Astrocyte of the cerebellum (primary cell): ENCODE measurements around the gene MAOA.
A peak's percentile ranks its signal among the peaks of the same experiment; 100 is the strongest.

Experiments used
- DNase-seq: peaks from one replicate; pipeline ENCODE4 v3.0.0-alpha.2; 2011; ENCODE audit warnings: low read depth
- H3K4me3 ChIP-seq: 2 replicates; pipeline ENCODE4 v1.5.1; 2011; ENCODE audit warnings: mild to moderate bottlenecking, low read depth, low read length, moderate library complexity
- in situ Hi-C: cut with HindIII; loops from 2 replicates; pipeline ENCODE4 v1.10.0; 2017; ENCODE audit warnings: low sequenced_read_pairs
- TF ChIP-seq, protein P1 (sequence below): IDR thresholded peaks from 2 replicates; pipeline ENCODE4 v1.5.1; 2012; ENCODE audit warnings: low read length, low read depth, moderate library complexity, mild to moderate bottlenecking; ENCODE audit errors: missing control alignments

The MAOA gene

DNA sequence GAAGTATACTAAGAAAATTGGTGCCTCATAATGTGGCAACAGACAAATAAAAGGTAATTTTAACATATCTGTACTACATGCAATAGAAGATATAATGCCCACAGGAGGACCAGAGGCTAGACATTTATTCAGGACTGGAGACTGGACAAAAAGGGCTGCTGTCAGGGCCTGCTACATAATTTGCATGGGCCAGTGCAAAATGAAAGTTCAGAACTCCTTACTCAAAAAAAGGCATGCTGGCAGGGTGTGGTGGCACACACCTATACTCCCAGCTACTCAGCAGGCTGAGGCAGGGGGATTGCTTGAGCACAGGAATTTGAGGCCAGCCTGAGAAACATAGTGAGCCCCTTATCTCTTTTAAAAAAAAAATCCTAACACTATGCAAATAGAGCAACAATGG is 12.4 kb upstream of the MAOA start:
- in situ Hi-C loops = no loop called here
- TF ChIP-seq, protein P1, sequence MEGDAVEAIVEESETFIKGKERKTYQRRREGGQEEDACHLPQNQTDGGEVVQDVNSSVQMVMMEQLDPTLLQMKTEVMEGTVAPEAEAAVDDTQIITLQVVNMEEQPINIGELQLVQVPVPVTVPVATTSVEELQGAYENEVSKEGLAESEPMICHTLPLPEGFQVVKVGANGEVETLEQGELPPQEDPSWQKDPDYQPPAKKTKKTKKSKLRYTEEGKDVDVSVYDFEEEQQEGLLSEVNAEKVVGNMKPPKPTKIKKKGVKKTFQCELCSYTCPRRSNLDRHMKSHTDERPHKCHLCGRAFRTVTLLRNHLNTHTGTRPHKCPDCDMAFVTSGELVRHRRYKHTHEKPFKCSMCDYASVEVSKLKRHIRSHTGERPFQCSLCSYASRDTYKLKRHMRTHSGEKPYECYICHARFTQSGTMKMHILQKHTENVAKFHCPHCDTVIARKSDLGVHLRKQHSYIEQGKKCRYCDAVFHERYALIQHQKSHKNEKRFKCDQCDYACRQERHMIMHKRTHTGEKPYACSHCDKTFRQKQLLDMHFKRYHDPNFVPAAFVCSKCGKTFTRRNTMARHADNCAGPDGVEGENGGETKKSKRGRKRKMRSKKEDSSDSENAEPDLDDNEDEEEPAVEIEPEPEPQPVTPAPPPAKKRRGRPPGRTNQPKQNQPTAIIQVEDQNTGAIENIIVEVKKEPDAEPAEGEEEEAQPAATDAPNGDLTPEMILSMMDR = no peak
- DNase-seq = no peak
- no peak overlapping the region for H3K4me3 ChIP-seq

DNA sequence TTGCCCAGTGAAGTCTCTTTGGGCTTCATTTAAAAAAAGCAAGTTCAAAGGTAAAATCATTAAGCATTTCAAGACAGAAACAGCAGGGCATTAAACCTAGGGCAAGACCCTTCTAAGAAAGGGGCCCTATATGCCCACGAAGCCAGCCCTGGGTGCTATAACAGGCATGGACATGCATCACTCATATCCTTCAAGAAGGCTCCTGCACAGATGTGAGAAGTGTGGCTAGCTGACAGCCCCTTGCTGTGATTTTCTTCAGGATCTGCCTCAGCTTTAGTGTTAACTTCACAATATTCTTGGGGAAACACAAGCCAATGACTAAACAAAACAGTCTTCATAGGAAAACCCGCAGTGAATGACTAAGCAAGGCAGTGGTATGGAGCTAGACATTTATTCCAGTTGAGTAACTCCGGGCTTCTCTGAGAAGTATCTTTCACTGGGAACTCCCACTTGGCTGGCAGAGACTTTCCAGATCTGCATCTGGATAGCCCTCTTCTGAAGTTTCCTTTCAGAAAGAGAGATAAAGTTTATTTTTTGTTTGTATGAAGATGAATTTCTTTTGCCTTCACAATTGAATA is 11.9 kb upstream of the MAOA start:
- peak; percentile 62 for DNase-seq
- in situ Hi-C loops = no loop called here
- no peak overlapping the region for H3K4me3 ChIP-seq
- TF ChIP-seq, protein P1 = no peak

GRCh38 chrX:43646800-43647199 is 9.3 kb upstream of the MAOA start:
- H3K4me3 ChIP-seq = no peak overlapping the region

DNA sequence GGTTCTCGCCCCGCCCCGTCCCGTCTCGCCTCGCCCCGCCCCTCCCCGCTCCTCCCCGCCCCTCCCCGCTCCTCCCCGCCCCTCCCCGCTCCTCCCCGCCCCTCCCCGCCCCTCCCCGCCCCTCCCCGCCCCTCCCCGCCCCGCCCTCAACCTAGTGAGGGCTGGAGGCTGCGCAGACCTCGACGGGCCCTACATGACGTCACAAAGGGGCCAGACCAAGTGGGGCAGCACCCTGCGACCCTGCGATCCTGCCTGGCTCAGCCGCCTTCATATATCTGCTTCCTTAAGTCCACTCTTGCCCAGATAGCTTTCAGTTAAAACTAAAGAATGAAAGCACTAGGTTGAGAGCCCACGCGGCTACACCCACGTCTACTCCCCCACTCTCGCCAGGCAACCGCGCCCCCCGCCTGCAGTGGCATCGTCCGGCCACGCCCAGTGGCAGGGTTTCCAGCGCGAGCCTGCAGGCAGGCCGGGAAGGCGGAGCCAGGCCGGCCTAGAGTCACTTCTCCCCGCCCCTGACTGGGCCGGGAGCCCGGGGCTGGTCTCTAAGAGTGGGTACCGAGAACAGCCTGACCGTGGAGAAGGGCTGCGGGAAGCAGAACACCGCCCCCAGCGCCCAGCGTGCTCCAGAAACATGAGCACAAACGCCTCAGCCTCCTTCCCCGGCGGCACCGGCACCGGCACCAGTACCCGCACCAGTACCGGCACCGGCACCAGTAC is 1.5 kb upstream of the MAOA start:
- TF ChIP-seq, protein P1 = peak; percentile 27
- peak overlapping the region; percentile 42 for H3K4me3 ChIP-seq
- peak; percentile 76 for DNase-seq
- in situ Hi-C loops = no loop called here

More at GRCh38 chrX:43646800-43647199, 9.3 kb upstream of the MAOA start:
- in situ Hi-C loops = no loop called here
- TF ChIP-seq, protein P1 = no peak
- no peak for DNase-seq

DNA sequence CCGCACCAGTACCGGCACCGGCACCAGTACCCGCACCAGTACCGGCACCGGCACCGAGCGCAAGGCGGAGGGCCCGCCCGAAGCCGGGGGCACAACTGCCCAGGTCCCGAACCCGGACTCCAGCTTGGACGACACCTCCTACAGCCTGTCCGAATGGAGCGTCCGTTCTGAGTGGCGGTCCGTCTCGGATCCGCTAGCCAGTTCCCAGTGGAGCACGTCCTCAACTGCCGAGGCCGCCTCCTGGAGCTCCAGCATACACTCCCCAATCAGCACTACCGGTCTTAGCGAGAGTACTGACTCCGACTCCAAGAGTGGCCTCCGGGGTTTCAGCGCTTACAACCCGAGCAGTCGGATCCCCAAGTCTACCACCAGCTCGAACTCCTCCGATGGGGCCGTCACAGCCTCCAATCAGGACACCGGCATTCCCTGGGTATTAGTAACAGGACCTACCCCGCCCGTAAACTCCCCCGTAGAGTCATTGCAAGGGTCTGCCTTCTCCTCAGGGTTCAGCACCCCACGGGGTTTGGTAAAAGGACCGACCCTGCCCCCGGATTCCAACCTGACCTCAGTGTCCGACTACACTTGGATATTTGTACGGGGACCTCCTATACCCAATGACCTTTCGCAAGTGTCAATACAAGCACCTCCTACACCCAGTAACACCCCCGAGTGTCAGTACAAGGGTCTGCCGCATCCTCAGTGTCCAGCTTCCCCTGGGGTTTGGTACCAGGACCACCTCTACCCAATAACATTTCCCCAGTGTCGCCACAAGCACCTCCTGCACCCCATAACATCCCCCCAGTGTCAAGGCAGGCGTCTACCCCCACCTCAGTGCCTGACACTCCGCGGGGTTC is 721 bp upstream of the MAOA start:
- in situ Hi-C loops = no loop called here
- no peak for DNase-seq
- H3K4me3 ChIP-seq = peak overlapping the region; percentile 42
- TF ChIP-seq, protein P1 = no peak

DNA sequence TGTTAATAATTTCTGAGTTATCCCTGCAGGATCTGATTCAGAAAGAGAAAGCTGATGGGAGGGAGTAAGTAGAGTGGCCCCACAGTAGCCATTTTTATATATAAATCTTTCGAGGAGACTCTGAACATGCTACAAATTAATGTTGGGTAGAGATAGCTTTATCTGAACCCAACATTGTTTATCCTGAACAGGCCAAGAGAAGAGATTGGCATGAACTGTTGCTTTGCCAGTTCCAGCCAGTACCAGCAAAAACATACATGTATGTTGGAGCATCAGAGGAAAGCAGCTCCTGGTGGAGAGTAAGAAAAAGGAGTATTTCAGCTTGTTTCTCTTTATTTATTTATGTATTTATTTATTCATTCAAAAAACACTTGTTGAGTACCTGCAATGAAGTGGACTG is 1.6 kb downstream of the MAOA start:
- in situ Hi-C loops = no loop called here
- DNase-seq = no peak
- H3K4me3 ChIP-seq = no peak overlapping the region
- TF ChIP-seq, protein P1 = no peak
